CD1c-positive myeloid dendritic cell (primary cell): ENCODE measurements around the gene STAP1.
"Not testable (repeated sequence)": the region's sequence is repeated elsewhere in the genome, so short reads cannot be mapped to it uniquely, and the experiment has no call there.

Experiments used
- DNase-seq: peaks from one replicate; pipeline ENCODE4 v3.0.0-alpha.2; 2016; ENCODE audit errors: extremely low spot score

STAP1 gene

DNA sequence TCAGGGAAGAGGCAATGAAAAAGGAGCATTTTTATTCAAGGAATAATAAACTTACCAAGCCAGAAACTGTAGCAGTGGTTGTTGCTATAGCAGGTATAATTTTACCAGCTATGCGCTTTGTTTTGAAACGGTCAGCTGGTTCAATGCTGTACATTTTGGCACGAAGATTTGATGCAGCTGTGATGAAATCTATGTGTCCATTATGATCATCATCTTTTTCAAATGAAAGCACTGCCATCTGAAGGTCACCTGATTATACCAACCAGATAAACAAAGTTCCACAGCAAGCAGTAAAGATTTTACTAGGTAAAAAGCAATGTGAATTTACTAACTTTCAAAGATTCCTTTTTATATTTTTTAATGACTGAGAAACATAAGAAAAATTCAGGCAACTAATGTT is 66.4 kb downstream of the STAP1 start:
- DNase-seq = no peak

DNA sequence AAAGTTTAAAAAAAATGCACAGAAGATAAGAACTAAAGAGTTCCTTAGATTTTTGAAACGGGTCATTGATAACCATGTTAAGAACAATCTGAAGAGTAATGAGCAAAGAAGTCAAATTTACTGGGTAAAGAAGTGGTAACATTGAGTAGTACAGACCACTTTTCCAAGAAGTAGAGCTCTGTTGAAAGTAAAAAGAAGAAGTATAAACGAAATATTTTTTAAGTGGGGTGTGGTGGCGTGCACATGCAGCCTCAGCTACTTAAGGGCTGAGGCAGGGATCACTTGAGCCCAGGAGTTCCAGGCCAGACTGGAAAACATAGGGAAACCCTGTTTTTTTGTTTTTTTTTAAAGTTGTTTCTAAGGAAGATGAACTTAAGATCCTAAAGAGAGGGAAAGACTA is 74.0 kb downstream of the STAP1 start:
- no peak for DNase-seq

DNA sequence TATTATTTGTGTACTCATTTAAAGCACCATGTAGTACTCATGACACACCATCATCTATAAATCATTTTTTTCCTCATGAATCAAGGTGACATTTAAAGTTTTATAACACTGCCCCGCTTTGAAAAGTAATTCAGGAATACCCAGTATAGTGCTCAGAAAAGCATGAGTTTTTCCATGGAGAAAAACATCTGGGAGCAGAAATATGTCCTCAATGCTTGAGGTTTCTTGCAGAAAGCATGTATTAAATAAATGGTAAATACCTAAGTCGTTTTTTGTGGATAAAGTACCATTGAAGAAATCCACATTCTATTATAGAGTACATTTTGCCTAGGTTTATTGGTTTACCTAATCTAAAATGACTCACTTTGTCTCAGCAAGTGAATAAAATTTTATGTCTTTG is 76.2 kb downstream of the STAP1 start:
- no peak for DNase-seq

DNA sequence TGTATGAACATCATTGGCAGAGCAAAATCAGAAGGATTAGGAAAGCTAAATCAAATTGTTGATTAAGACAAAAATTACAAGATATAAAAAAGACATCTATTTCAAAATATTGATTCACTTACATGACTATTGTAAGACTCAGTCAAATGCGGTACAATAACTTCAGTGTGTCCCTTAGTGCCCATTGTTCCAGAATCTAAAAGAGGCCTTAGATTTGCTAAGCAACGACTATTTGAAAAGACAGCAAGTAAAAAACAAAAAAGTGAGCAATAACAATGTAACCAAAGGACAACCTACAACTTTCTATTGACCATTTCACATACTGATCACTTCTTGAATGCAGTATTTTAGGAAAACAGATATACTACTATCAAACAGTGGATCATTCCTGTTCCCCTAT is 76.8 kb downstream of the STAP1 start:
- DNase-seq = no peak

DNA sequence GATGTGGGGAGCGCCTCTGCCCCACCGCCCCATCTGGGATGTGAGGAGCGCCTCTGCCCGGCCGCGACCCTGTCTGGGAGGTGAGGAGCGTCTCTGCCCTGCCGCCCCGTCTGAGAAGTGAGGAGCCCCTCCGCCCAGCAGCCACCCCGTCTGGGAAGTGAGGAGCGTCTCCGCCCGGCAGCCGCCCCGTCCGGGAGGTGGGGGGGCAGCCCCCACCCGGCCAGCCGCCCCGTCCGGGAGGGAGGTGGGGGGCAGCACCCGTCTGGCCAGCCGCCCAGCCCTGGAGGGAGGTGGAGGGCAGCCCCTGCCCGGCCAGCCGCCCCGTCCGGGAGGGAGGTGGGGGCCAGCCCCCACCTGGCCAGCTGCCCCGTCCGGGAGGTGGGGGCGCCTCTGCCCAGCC is 78.5 kb downstream of the STAP1 start:
- DNase-seq = not testable (repeated sequence)

DNA sequence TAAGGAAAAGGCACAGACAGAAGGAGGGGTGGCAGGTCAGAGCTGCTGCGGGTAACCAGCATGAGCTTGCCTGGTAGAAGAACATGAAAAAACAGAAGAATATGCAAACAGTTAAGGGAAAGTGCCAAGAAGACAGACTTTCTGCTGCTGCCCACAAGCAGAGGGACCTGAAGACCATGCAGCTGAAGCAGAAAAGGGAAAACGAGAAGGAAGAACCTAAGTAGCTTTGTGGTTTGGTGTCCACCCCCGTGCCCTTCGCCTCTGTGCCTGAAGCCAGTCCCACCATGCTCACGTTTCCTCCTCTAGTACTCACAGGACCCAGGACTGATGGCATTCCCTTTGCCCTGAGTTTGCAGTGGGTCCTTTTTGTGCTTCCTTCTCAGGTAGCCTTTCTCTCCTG is 79.6 kb downstream of the STAP1 start:
- peak; percentile 27 for DNase-seq

DNA sequence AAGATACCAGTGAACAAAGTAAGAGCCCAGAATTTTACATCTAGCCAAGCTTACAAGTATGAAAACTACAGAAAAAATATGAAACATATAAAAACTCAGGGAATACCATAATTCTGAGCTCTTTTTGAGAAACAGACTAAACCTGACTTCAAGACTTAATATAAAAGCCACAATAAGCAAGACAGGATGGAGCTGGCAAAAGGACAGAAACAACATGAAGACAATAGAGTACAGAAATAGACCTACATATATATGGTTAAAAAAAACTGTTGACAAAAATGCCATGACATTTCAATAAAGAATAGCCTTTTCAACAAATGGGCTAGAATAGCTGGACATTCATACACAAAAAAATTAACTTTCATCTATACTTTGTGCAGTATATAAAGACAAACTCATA is 93.0 kb downstream of the STAP1 start:
- DNase-seq = no peak
